GM12865 (cell line): ENCODE results near the gene CUX1.
"Not testable (repeated sequence)": the region's sequence is repeated elsewhere in the genome, so short reads cannot be mapped to it uniquely, and the experiment has no call there.

Experiments
- DNase-seq: peaks from one replicate; pipeline ENCODE4 v3.0.0; 2010; ENCODE audit warnings: low read depth
- H3K4me3 ChIP-seq: 2 replicates; pipeline ENCODE4 v1.5.1; 2011; ENCODE audit warnings: mild to moderate bottlenecking, low read depth, low read length, control low read depth
- CTCF ChIP-seq: IDR thresholded peaks from 2 replicates; pipeline ENCODE4 v1.5.1; 2011; ENCODE audit warnings: low read length, control low read depth, low read depth, inconsistent platforms; ENCODE audit not compliant: insufficient read depth; ENCODE audit errors: missing control alignments

Gene CUX1

GRCh38 chr7:101828301-101829020 lies 11.0 kb downstream of the CUX1 start:
- no peak for TF ChIP-seq CTCF
- no peak overlapping the region for H3K4me3 ChIP-seq
- DNase-seq = no peak

GRCh38 chr7:101829374-101829773 lies 11.9 kb downstream of the CUX1 start:
- DNase-seq = no peak
- no peak overlapping the region for H3K4me3 ChIP-seq
- no peak for TF ChIP-seq CTCF

GRCh38 chr7:101829821-101830220 lies 12.4 kb downstream of the CUX1 start:
- no peak for TF ChIP-seq CTCF
- DNase-seq = no peak
- no peak overlapping the region for H3K4me3 ChIP-seq

- not testable (repeated sequence) for H3K4me3 ChIP-seq, DNase-seq
Observed at GRCh38 chr7:101831396-101831795, 14.0 kb downstream of the CUX1 start.

- no peak for TF ChIP-seq CTCF
- no peak overlapping the region for H3K4me3 ChIP-seq
- DNase-seq = no peak
Observed at GRCh38 chr7:101832205-101832631, 14.8 kb downstream of the CUX1 start.

GRCh38 chr7:101832685-101833375 lies 15.4 kb downstream of the CUX1 start:
- no peak overlapping the region for H3K4me3 ChIP-seq
- DNase-seq = no peak

More at GRCh38 chr7:101832685-101833375, 15.4 kb downstream of the CUX1 start:
- TF ChIP-seq CTCF = no peak
